Naive thymus-derived CD8-positive, alpha-beta T cell (primary cell): ENCODE measurements around the gene PIK3AP1. TPM values are rescaled to one million over a fixed set of nuclear protein-coding genes. Genes with fewer than 3 reads are reported as not detected.

Experiments used
- ATAC-seq, 2 donors: fragments of 150-1000 bp; cut with Tn5 transposase in 1 of 2; sonication (Bioruptor Pico), chemical (Tn5 transposase) in 1 of 2; 1 replicate in 1 of 2; 2 replicates in 1 of 2; pipeline ENCODE4 v1.10.0; 2021; ENCODE audit warnings: mild to moderate bottlenecking in 2 of 2, moderate library complexity in 2 of 2
- POLR2A ChIA-PET: fragments of 350-600 bp; sonication (Branson Sonifier 250); formaldehyde crosslinking; loops from one replicate; lab custom pipeline; 2021; ENCODE audit warnings: antibody characterized with exemption; lab: Charles Lee
- DNase-seq, 10 donors: peaks; one replicate each; pipeline versions ENCODE4 v3.0.0 to v3.0.0-alpha.2; 2020 to 2022
- H3K27ac Mint-ChIP-seq, 10 donors: one replicate each; pipeline ENCODE4 v1.8.0; 2020 to 2022; ENCODE audit warnings: mild to moderate bottlenecking in 10 of 10, mixed read lengths in 10 of 10, moderate library complexity in 4 of 10, inconsistent platforms in 1 of 10
- H3K27me3 Mint-ChIP-seq, 5 donors: one replicate each; pipeline ENCODE4 v1.8.0; 2021 to 2022; ENCODE audit warnings: mixed read lengths in 5 of 5
- H3K36me3 Mint-ChIP-seq, 3 donors: one replicate each; pipeline ENCODE4 v1.8.0; 2020 to 2022; ENCODE audit warnings: mixed read lengths in 3 of 3, mild to moderate bottlenecking in 2 of 3, inconsistent platforms in 1 of 3
- H3K4me1 Mint-ChIP-seq, 4 donors: one replicate each; pipeline ENCODE4 v1.8.0; 2021 to 2022; ENCODE audit warnings: mixed read lengths in 4 of 4
- H3K4me3 Mint-ChIP-seq, 10 donors: one replicate each; pipeline ENCODE4 v1.8.0; 2020 to 2022; ENCODE audit warnings: mild to moderate bottlenecking in 10 of 10, mixed read lengths in 10 of 10, moderate library complexity in 6 of 10, inconsistent platforms in 1 of 10
- H3K9me3 Mint-ChIP-seq, 9 donors: one replicate each; pipeline ENCODE4 v1.8.0; 2020 to 2022; ENCODE audit warnings: mixed read lengths in 9 of 9, mild to moderate bottlenecking in 3 of 9, inconsistent platforms in 1 of 9, moderate library complexity in 1 of 9
- polyA plus RNA-seq, 3 donors: library from polyadenylated mRNA; unstranded; fragments of 300-500 nt; fragmentation: Illumina TruSeq; gene quantifications; one replicate each; pipeline ENCODE4 v1.2.3, GENCODE V29; 2021
- total RNA-seq, 8 experiments: library from RNA in 2 of 8; stranded (reverse) in 2 of 8; gene quantifications; one replicate each; pipeline ENCODE4 v1.2.3 and lab custom pipeline; 2021 to 2026

The PIK3AP1 gene
- total and polyA plus RNA-seq, 5 experiments from 2014 or later = 0.77 to 20.2 (median 4.7) TPM

DNA sequence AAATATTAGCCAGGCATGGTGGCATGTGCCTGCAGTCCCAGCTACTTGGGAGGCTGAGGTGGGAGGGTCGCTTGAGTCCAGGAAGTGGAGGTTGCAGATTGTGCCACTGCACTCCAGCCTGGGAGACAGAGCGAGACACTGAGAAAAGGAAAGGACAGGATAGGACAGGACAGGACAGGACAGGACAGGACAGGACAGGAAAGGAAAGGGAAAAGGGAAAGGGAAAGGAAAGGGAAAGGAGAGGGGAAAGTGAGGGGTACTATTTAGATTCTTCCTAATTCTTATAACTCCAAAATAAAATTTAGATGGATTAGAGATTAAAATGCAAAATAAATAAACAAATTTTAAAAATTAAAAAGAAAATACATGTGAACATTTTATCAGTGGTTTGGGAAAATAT lies 58.7 kb downstream of the PIK3AP1 start:
- Mint-ChIP-seq H3K27ac (no peak overlapping the region), H3K4me3 (no peak overlapping the region), H3K9me3 (no peaks in the 10 kb centered on the region), H3K27me3 (peaks cover 0 to 1% (median 0%) of the 10 kb centered on the region in 5 donors), H3K36me3 (no peaks in the 10 kb centered on the region), H3K4me1 (peaks cover 0 to 66% (median 2%) of the 10 kb centered on the region in 4 donors)
- DNase-seq (no peak), ATAC-seq (no peak)
- POLR2A ChIA-PET = no interaction called here

GRCh38 chr10:96660297-96660696 lies 60.0 kb downstream of the PIK3AP1 start:
- Mint-ChIP-seq H3K4me1 (peaks cover 0 to 72% (median under 1%) of the 10 kb centered on the region in 4 donors), H3K27me3 (peaks cover 0 to 1% (median 0%) of the 10 kb centered on the region in 5 donors), H3K4me3 (no peak overlapping the region), H3K27ac (no peak overlapping the region), H3K9me3 (peaks cover 0 to 6% (median 0%) of the 10 kb centered on the region in 9 donors), H3K36me3 (peaks cover 0 to 4% (median 0%) of the 10 kb centered on the region in 3 donors)
- no peak for ATAC-seq
- no peak for DNase-seq
- POLR2A ChIA-PET = no interaction called here

GRCh38 chr10:96658844-96659243 lies 61.5 kb downstream of the PIK3AP1 start:
- no peak for ATAC-seq
- H3K4me3 Mint-ChIP-seq = no peak overlapping the region
- H3K27ac Mint-ChIP-seq = peak overlapping the region in 1 of 10 donors; percentile 5
- POLR2A ChIA-PET = no interaction called here
- peaks cover 0 to 62% (median 2%) of the 10 kb centered on the region in 4 donors for H3K4me1 Mint-ChIP-seq
- peaks cover 0 to 8% (median 0%) of the 10 kb centered on the region in 9 donors for H3K9me3 Mint-ChIP-seq
- H3K27me3 Mint-ChIP-seq = peaks cover 0 to 1% (median 0%) of the 10 kb centered on the region in 5 donors
- peaks cover 0 to 5% (median 4%) of the 10 kb centered on the region in 3 donors for H3K36me3 Mint-ChIP-seq
- no peak for DNase-seq

GRCh38 chr10:96657385-96657784 lies 62.9 kb downstream of the PIK3AP1 start:
- peaks cover 0 to 5% (median 4%) of the 10 kb centered on the region in 3 donors for H3K36me3 Mint-ChIP-seq
- POLR2A ChIA-PET = no interaction called here
- peaks cover 0 to 8% (median 0%) of the 10 kb centered on the region in 9 donors for H3K9me3 Mint-ChIP-seq
- peaks cover 0 to 1% (median 0%) of the 10 kb centered on the region in 5 donors for H3K27me3 Mint-ChIP-seq
- H3K27ac Mint-ChIP-seq = peak overlapping the region in 2 of 10 donors; percentile 5 to 58
- ATAC-seq (no peak), DNase-seq (no peak)
- H3K4me1 Mint-ChIP-seq = peaks cover under 1 to 64% (median 3%) of the 10 kb centered on the region in 4 donors
- H3K4me3 Mint-ChIP-seq = peak overlapping the region in 1 of 10 donors; percentile 42

- H3K9me3 Mint-ChIP-seq = peaks cover 0 to 8% (median 0%) of the 10 kb centered on the region in 9 donors
- POLR2A ChIA-PET = interaction anchor here (0.6 kb wide), 1 partner anchor 59 kb away, joined by 3 read pairs; no protein-coding TSS in a partner anchor
- peaks cover 0 to 5% (median 4%) of the 10 kb centered on the region in 3 donors for H3K36me3 Mint-ChIP-seq
- H3K27ac Mint-ChIP-seq = no peak overlapping the region
- H3K4me1 Mint-ChIP-seq = peaks cover 6 to 70% (median 8%) of the 10 kb centered on the region in 4 donors
- H3K4me3 Mint-ChIP-seq = peak overlapping the region in 1 of 10 donors; percentile 42
- peaks cover 0 to 1% (median 0%) of the 10 kb centered on the region in 5 donors for H3K27me3 Mint-ChIP-seq
- DNase-seq (no peak), ATAC-seq (no peak)
These were observed 63.5 kb downstream of the PIK3AP1 start for GRCh38 chr10:96656839-96657238.

DNA sequence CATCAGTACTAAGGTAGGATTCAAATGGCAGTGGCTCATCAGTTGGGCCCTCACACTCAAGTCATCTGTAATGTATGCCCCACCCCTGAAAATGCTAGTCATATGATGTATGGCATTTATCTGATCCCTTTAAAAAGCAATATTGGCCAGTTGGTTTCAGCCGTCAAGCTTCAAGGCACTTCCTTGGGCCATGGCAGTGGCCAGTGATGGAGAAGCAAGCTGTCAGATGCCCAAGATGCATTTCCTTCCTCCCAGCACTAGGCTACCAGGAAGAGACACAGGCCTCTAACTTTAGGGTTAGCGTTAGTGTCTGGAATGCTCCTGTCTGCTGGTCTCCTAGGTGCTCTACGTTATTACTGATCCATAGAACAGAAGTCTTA lies 64.1 kb downstream of the PIK3AP1 start:
- POLR2A ChIA-PET = no interaction called here
- Mint-ChIP-seq H3K27me3 (peaks cover 0 to 1% (median 0%) of the 10 kb centered on the region in 5 donors), H3K4me1 (peaks cover 12 to 72% (median 14%) of the 10 kb centered on the region in 4 donors), H3K27ac (peak overlapping the region in 1 of 10 donors; percentile 90), H3K9me3 (peaks cover 0 to 8% (median 0%) of the 10 kb centered on the region in 9 donors), H3K4me3 (peak overlapping the region in 1 of 10 donors; percentile 50), H3K36me3 (peaks cover 0 to 5% (median 4%) of the 10 kb centered on the region in 3 donors)
- no peak for DNase-seq
- no peak for ATAC-seq

- peaks cover 18 to 76% (median 20%) of the 10 kb centered on the region in 4 donors for H3K4me1 Mint-ChIP-seq
- peak overlapping the region in 3 of 10 donors; percentile 14 to 90 (median 26) for H3K27ac Mint-ChIP-seq
- peak overlapping the region in 2 of 10 donors; percentile 50 to 66 for H3K4me3 Mint-ChIP-seq
- peaks cover 0 to 5% (median 4%) of the 10 kb centered on the region in 3 donors for H3K36me3 Mint-ChIP-seq
- H3K9me3 Mint-ChIP-seq = peaks cover 0 to 8% (median 0%) of the 10 kb centered on the region in 9 donors
- no peak for ATAC-seq
- peaks cover 0 to 1% (median 0%) of the 10 kb centered on the region in 5 donors for H3K27me3 Mint-ChIP-seq
- no peak for DNase-seq
- POLR2A ChIA-PET = interaction anchor here (0.6 kb wide), 1 partner anchor 244 kb away, joined by 3 read pairs; no protein-coding TSS in a partner anchor
These were observed 64.7 kb downstream of the PIK3AP1 start for GRCh38 chr10:96655461-96656197.

DNA sequence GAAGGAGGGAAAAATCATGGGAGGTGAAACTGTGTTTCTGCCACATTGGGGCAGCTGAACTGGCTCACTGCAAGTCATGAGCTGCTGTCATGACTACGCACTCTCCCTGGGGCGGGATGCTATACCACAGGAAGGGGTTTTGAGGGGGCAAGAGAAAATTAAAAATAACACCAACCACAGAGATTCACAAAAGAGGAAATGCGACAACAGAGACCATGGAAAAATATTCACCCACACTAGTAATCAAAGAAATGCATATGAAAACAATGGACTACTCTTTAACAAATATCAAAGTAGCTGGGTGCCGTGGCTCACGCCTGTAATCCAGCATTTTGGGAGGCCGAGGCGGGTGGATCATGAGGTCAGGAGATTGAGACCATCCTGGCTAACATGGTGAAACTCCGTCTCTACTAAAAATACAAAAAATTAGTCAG lies 68.3 kb downstream of the PIK3AP1 start:
- peaks cover 0 to 8% (median 0%) of the 10 kb centered on the region in 9 donors for H3K9me3 Mint-ChIP-seq
- peak in 8 of 10 donors; percentile 3 to 74 (median 50) for DNase-seq
- POLR2A ChIA-PET = interaction anchor here (0.6 kb wide), 1 partner anchor 124 kb away, joined by 4 read pairs; no protein-coding TSS in a partner anchor
- peak; percentile 87 to 90 for ATAC-seq
- peaks cover 21 to 68% (median 32%) of the 10 kb centered on the region in 4 donors for H3K4me1 Mint-ChIP-seq
- peaks cover 0 to 5% (median 4%) of the 10 kb centered on the region in 3 donors for H3K36me3 Mint-ChIP-seq
- H3K27ac Mint-ChIP-seq = peak overlapping the region in 7 of 10 donors; percentile 22 to 96 (median 83)
- H3K27me3 Mint-ChIP-seq = peaks cover 0 to 1% (median 0%) of the 10 kb centered on the region in 5 donors
- H3K4me3 Mint-ChIP-seq = peak overlapping the region; percentile 26 to 83 (median 64)

DNA sequence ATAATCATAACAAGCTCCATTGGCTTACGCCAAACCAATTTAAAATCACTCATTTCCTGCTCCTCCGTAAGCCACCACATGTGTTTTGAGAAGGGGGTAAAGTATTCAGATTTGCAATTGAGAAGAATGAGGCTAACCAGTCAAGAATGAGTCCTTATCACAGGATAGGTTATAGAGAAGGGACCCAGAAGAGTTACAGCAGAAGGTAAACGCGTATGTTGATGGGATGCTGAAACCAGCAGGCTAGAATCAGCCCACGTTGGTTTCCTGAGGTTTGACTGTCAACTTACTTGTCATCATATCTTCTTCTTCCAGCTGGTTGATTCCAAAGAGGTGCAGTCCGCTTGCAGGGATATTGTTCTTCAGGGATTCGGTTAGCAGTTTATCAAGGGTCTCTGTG lies 69.4 kb downstream of the PIK3AP1 start:
- peaks cover 0 to 5% (median 4%) of the 10 kb centered on the region in 3 donors for H3K36me3 Mint-ChIP-seq
- H3K9me3 Mint-ChIP-seq = peaks cover 0 to 8% (median 0%) of the 10 kb centered on the region in 9 donors
- POLR2A ChIA-PET = interaction anchor here (0.5 kb wide), 1 partner anchor 27 kb away, joined by 4 read pairs; no protein-coding TSS in a partner anchor
- H3K27me3 Mint-ChIP-seq = no peaks in the 10 kb centered on the region
- H3K4me1 Mint-ChIP-seq = peaks cover 19 to 67% (median 38%) of the 10 kb centered on the region in 4 donors
- DNase-seq (no peak), ATAC-seq (peak in 1 of 2 donors; percentile 35)
- H3K27ac Mint-ChIP-seq = peak overlapping the region in 6 of 10 donors; percentile 12 to 91 (median 45)
- H3K4me3 Mint-ChIP-seq = peak overlapping the region in 8 of 10 donors; percentile 1 to 65 (median 40)

- Mint-ChIP-seq H3K4me1 (peaks cover 19 to 64% (median 37%) of the 10 kb centered on the region in 4 donors), H3K27ac (peak overlapping the region in 2 of 10 donors; percentile 42 to 57), H3K27me3 (no peaks in the 10 kb centered on the region), H3K9me3 (no peaks in the 10 kb centered on the region), H3K36me3 (no peaks in the 10 kb centered on the region), H3K4me3 (no peak overlapping the region)
- DNase-seq (no peak), ATAC-seq (no peak)
- POLR2A ChIA-PET = no interaction called here
These were observed 72.0 kb downstream of the PIK3AP1 start for GRCh38 chr10:96648297-96648696.

DNA sequence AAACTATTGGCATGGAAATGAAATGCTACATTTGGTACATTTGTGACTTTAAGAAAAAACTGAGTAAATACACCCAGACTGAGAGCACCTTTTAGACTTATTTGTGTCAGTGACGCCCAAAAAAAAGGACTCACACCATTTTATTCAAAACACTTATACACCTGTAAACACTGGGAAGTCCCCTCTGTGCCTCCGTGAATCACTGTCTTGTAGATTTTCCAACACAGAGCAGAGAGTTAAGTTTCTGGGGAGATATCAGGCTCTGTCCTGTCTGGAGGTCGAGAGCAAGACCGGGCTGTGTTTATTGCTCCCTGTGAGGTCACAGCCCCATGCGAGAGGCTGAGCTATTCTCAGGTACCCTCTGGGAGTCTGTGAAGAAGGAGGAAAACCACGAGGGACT lies 72.8 kb downstream of the PIK3AP1 start:
- no peak for ATAC-seq
- H3K4me1 Mint-ChIP-seq = peaks cover 19 to 62% (median 37%) of the 10 kb centered on the region in 4 donors
- no peaks in the 10 kb centered on the region for H3K27me3 Mint-ChIP-seq
- H3K4me3 Mint-ChIP-seq = no peak overlapping the region
- H3K36me3 Mint-ChIP-seq = no peaks in the 10 kb centered on the region
- no peak for DNase-seq
- H3K9me3 Mint-ChIP-seq = no peaks in the 10 kb centered on the region
- POLR2A ChIA-PET = no interaction called here
- H3K27ac Mint-ChIP-seq = peak overlapping the region in 2 of 10 donors; percentile 57 to 65

DNA sequence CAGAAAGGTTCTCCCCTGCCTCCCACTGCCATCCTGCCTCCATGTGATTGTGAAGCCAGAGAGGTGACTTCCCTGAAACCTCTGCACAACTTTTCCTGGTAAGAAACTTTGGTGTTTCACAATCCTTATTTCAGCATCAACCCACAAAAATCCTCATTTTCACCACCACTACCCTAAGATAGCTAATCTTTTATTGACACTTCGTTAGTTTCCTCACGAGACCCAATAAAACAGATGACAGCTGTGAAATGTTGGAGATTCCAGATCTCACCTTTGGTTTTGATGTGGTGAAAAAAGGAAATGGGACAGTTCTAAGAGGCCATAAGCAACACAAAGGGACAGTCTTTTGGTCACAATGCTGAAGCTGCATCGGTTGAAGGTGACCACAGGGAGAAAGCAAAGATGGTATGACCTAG lies 73.6 kb downstream of the PIK3AP1 start:
- Mint-ChIP-seq H3K4me1 (peaks cover 14 to 55% (median 30%) of the 10 kb centered on the region in 4 donors), H3K9me3 (no peaks in the 10 kb centered on the region), H3K36me3 (no peaks in the 10 kb centered on the region), H3K27me3 (no peaks in the 10 kb centered on the region), H3K4me3 (peak overlapping the region in 1 of 10 donors; percentile 52), H3K27ac (peak overlapping the region in 3 of 10 donors; percentile 25 to 63 (median 57))
- POLR2A ChIA-PET = interaction anchor here (0.7 kb wide), 1 partner anchor 186 kb away, joined by 3 read pairs; the partner anchor contains the start of gene LCOR
- DNase-seq = no peak
- no peak for ATAC-seq
